SK-N-SH (cell line): ENCODE results near the gene CDK5. TPM values are rescaled to one million over a fixed set of nuclear protein-coding genes. Genes with fewer than 3 reads are reported as not detected.

Source experiments
- CTCF ChIA-PET: fragments of 300-600, 350-600 bp; formaldehyde crosslinking; extraction: SDS; loops from one replicate; lab custom pipeline; 2021; lab: Yijun Ruan, JAX
- POLR2A ChIA-PET: fragments of 350-600 bp; sonication (Branson Sonifier 250); formaldehyde crosslinking; extraction: SDS; loops from one replicate; lab custom pipeline; 2020; ENCODE audit warnings: antibody characterized with exemption, inconsistent platforms; lab: Yijun Ruan, JAX
- DNase-seq: peaks from one replicate; pipeline ENCODE4 v3.0.0; 2012
- H2AFZ ChIP-seq: fragments of 200-600 bp; sonication (generic); 2 replicates; pipeline ENCODE4 v1.8.1; 2016; ENCODE audit warnings: antibody characterized with exemption, mild to moderate bottlenecking, low read depth
- H3F3A ChIP-seq: fragments of 200-600 bp; sonication (generic); replicated peaks from 2 replicates; pipeline ENCODE3; 2016; ENCODE audit warnings: antibody characterized with exemption, mild to moderate bottlenecking; ENCODE audit not compliant: insufficient read depth
- H3K27ac ChIP-seq, 2 experiments: fragments of 200-500 bp in 1 of 2; fragments of 200-600 bp in 1 of 2; sonication (Bioruptor generic) in 1 of 2; sonication (generic), shearing (Covaris generic) in 1 of 2; 2 replicates each; pipeline versions ENCODE4 v1.5.1 to v1.6.1; 2014 to 2016; ENCODE audit warnings: low read depth in 2 of 2, inconsistent platforms in 1 of 2, low read length in 1 of 2, mild to moderate bottlenecking in 1 of 2, mixed read lengths in 1 of 2
- H3K27me3 ChIP-seq: fragments of 200-600 bp; sonication (generic), shearing (Covaris generic); 2 replicates; pipeline ENCODE4 v1.6.1; 2016; ENCODE audit warnings: mixed run types; ENCODE audit not compliant: insufficient read depth
- H3K36me3 ChIP-seq, 2 experiments: fragments of 200-500 bp in 1 of 2; fragments of 200-600 bp in 1 of 2; sonication (Bioruptor generic) in 1 of 2; sonication (generic) in 1 of 2; replicated peaks in 1 of 2; 2 replicates each; pipeline versions ENCODE3 to v1.5.1; 2014 to 2016; ENCODE audit warnings: low read length in 1 of 2, mild to moderate bottlenecking in 1 of 2; ENCODE audit not compliant: insufficient read depth in 2 of 2, control insufficient read depth in 1 of 2
- H3K4me1 ChIP-seq, 2 experiments: fragments of 200-500 bp in 1 of 2; fragments of 200-600 bp in 1 of 2; sonication (Bioruptor generic) in 1 of 2; sonication (generic), shearing (Covaris generic) in 1 of 2; 2 replicates each; pipeline versions ENCODE4 v1.5.1 to v1.6.1; 2014 to 2016; ENCODE audit warnings: low read depth in 1 of 2, low read length in 1 of 2, mixed run types in 1 of 2; ENCODE audit not compliant: insufficient read depth in 2 of 2, control insufficient read depth in 1 of 2
- H3K4me2 ChIP-seq: fragments of 200-600 bp; sonication (generic), shearing (Covaris generic); 2 replicates; pipeline ENCODE4 v1.6.1; 2017; ENCODE audit warnings: mixed run types
- H3K4me3 ChIP-seq, 2 experiments: fragments of 200-500 bp in 1 of 2; fragments of 200-600 bp in 1 of 2; sonication (Bioruptor generic) in 1 of 2; sonication (generic), shearing (Covaris generic) in 1 of 2; 2 replicates each; pipeline versions ENCODE4 v1.5.1 to v1.8.1; 2014 to 2016; ENCODE audit warnings: low read depth in 2 of 2, inconsistent platforms in 1 of 2, low read length in 1 of 2, mild to moderate bottlenecking in 1 of 2, mixed read lengths in 1 of 2, moderate library complexity in 1 of 2
- H3K79me2 ChIP-seq: fragments of 200-600 bp; sonication (generic); 2 replicates; pipeline ENCODE4 v1.8.1; 2017; ENCODE audit warnings: mild to moderate bottlenecking; ENCODE audit not compliant: insufficient read depth
- H3K9ac ChIP-seq: fragments of 200-600 bp; sonication (generic); 2 replicates; pipeline ENCODE4 v1.6.1; 2017; ENCODE audit warnings: mixed run types
- H3K9me2 ChIP-seq: fragments of 200-600 bp; sonication (generic); 2 replicates; pipeline ENCODE4 v1.6.1; 2017; ENCODE audit warnings: mixed run types
- H3K9me3 ChIP-seq: fragments of 200-600 bp; sonication (generic); 2 replicates; pipeline ENCODE4 v1.6.1; 2017; ENCODE audit warnings: mixed run types, mild to moderate bottlenecking, moderate library complexity
- H4K20me1 ChIP-seq: fragments of 200-600 bp; sonication (generic); 2 replicates; pipeline ENCODE4 v1.6.1; 2017; ENCODE audit warnings: mild to moderate bottlenecking, mixed run types; ENCODE audit not compliant: insufficient read depth
- CHD2 ChIP-seq: fragments of 150-350 bp; IDR thresholded peaks from 2 replicates; pipeline ENCODE4 v1.6.1; 2018; ENCODE audit warnings: low read length; ENCODE audit not compliant: partially characterized antibody
- FOXJ3 ChIP-seq: sonication (generic); formaldehyde crosslinking; IDR thresholded peaks from 2 replicates; pipeline ENCODE4 v1.5.1; 2020; ENCODE audit warnings: mild to moderate bottlenecking, missing genetic modification reagents
- FOXM1 ChIP-seq: IDR thresholded peaks from 2 replicates; pipeline ENCODE4 v1.4.0; 2012; ENCODE audit warnings: low read depth, mild to moderate bottlenecking
- GABPA ChIP-seq: IDR thresholded peaks from 2 replicates; pipeline ENCODE4 v1.4.0; 2012; ENCODE audit warnings: low read depth, mild to moderate bottlenecking
- NFIC ChIP-seq: IDR thresholded peaks from 2 replicates; pipeline ENCODE4 v1.4.0; 2012; ENCODE audit warnings: borderline replicate concordance
- NRF1 ChIP-seq: IDR thresholded peaks from 2 replicates; pipeline ENCODE4 v1.6.1; 2012; ENCODE audit warnings: low read depth, mild to moderate bottlenecking, low read length
- RXRA ChIP-seq: IDR thresholded peaks from 2 replicates; pipeline ENCODE4 v1.4.0; 2012; ENCODE audit warnings: low read depth, mild to moderate bottlenecking, borderline replicate concordance
- SMC3 ChIP-seq: IDR thresholded peaks from 2 replicates; pipeline ENCODE4 v1.6.1; 2012; ENCODE audit warnings: low read depth, low read length, improper control_type of control experiment
- TAF1 ChIP-seq: IDR thresholded peaks from 2 replicates; pipeline ENCODE4 v1.6.1; 2012; ENCODE audit warnings: low read depth, mild to moderate bottlenecking, low read length, moderate library complexity, borderline replicate concordance
- TCF12 ChIP-seq: IDR thresholded peaks from 2 replicates; pipeline ENCODE4 v1.4.0; 2012
- USF1 ChIP-seq: IDR thresholded peaks from 2 replicates; pipeline ENCODE4 v1.4.0; 2012; ENCODE audit warnings: low read depth, borderline replicate concordance
- USF2 ChIP-seq: fragments of 150-350 bp; IDR thresholded peaks from 2 replicates; pipeline ENCODE4 v1.6.1; 2017; ENCODE audit warnings: antibody characterized with exemption, low read length, low read depth, borderline replicate concordance
- YY1 ChIP-seq: IDR thresholded peaks from 2 replicates; pipeline ENCODE4 v1.4.0; 2012; ENCODE audit warnings: low read depth, mild to moderate bottlenecking
- WGBS: methylation state at CpG from one replicate; pipeline ENCODE4 v1.1.6; 2017; ENCODE audit warnings: low lambda C conversion rate; 5-methylcytosine and 5-hydroxymethylcytosine counted together
- polyA plus RNA-seq, 3 experiments: library from polyadenylated mRNA; depleted of rRNA; stranded (reverse); fragments of >200 nt; gene quantifications; 2 replicates each; pipeline ENCODE4 v1.2.3, GENCODE V29; 2012

CDK5 gene
- polyA plus RNA-seq, 1 of the 3 experiments (the other 2 are of a cell fraction): 125 TPM

DNA sequence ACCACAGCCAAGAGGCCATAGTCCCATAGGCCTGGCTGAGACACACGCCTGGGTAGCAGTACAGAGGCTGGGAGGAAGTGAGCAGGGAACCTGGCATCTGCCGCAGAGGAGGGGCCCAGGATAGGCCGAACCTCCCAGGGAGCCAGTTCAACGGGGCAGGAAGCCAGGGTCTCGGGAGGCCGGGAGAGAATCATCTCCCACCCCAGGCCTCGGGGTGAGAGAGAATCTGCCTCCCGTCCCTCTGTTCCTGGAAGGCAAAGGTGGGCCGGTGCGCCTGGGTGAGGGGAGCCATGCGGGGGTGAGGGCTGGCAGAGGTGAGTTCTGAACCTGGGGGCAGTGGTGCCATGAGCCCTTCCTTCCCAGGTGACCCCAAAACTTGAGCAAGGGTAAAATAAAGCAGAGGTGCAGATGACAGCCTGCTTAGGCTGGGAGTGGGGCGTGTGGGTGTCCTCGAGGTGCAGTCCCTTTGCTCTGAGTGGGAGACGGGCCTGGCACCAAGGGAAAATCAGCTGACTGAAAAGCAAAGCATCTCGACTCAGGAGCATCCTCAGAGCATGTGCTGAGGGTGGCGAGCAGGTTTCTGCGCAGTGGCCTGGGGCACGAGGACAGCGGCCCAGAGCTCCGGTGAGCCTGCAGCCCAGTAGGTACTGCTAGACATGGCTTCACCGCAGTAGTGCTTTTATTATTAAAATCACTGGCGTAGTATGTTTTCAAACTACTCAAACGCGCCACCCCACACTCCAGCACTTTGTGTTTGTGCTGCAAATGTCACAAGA is 44.1 kb upstream of the CDK5 start:
- no peak overlapping the region for H3K4me3 ChIP-seq
- 94% methylated on average over 24 of the region's 24 CpGs for WGBS
- TF ChIP-seq RXRA: no peak
- TF ChIP-seq GABPA: no peak
- TF ChIP-seq NFIC: no peak
- TF ChIP-seq FOXM1: no peak
- no peaks in the 10 kb centered on the region for H3K9me2 ChIP-seq
- no peak for DNase-seq
- H3K27me3 ChIP-seq: no peaks in the 10 kb centered on the region
- CTCF ChIA-PET: interaction anchor here (1.1 to 18.7 kb wide), 3 partner anchors 11 to 73 kb away, joined by 3 to 474 read pairs (median 54); partner anchors contain the start of genes ABCB8, AGAP3, FASTK and TMUB1
- peaks cover 94% of the 10 kb centered on the region for H3K79me2 ChIP-seq
- peaks cover 0 to 7% of the 10 kb centered on the region in 2 experiments; a peak in 1 of 4 replicates for H3K4me1 ChIP-seq
- H3K9me3 ChIP-seq: no peaks in the 10 kb centered on the region
- no peak overlapping the region for H3K9ac ChIP-seq
- peaks cover 0 to 5% of the 10 kb centered on the region in 2 experiments for H3K36me3 ChIP-seq
- no peak overlapping the region for H3K4me2 ChIP-seq
- peaks cover 93% of the 10 kb centered on the region for H4K20me1 ChIP-seq
- H3F3A ChIP-seq: peaks cover 24% of the 10 kb centered on the region
- POLR2A ChIA-PET: no interaction called here
- H3K27ac ChIP-seq: no peak overlapping the region
- no peak overlapping the region for H2AFZ ChIP-seq

- peaks cover 0 to 7% of the 10 kb centered on the region in 2 experiments for H3K36me3 ChIP-seq
- no peak overlapping the region for H3K27ac ChIP-seq
- no peaks in the 10 kb centered on the region for H3K9me3 ChIP-seq
- ChIA-PET CTCF (interaction anchor here (0.7 to 18.7 kb wide), 4 partner anchors 12 to 138 kb away, joined by 3 to 474 read pairs (median 28); partner anchors contain the start of genes ABCB8, AGAP3, FASTK and TMUB1), POLR2A (no interaction called here)
- no peaks in the 10 kb centered on the region for H3K27me3 ChIP-seq
- no peaks in the 10 kb centered on the region for H3K9me2 ChIP-seq
- DNase-seq: no peak
- H3K4me3 ChIP-seq: no peak overlapping the region
- TF ChIP-seq SMC3 (no peak), FOXJ3 (CRISPR knock-in tag) (no peak), YY1 (no peak), USF1 (no peak), USF2 (no peak), CHD2 (no peak), NRF1 (no peak), TCF12 (no peak), TAF1 (no peak)
- H3K4me1 ChIP-seq: peaks cover under 1 to 7% of the 10 kb centered on the region in 2 experiments; a peak in 2 of 4 replicates
- no peak overlapping the region for H2AFZ ChIP-seq
- no peak overlapping the region for H3K4me2 ChIP-seq
- H3F3A ChIP-seq: peaks cover 24% of the 10 kb centered on the region
- no peak overlapping the region for H3K9ac ChIP-seq
- 97% methylated on average over 10 of the region's 10 CpGs for WGBS
- H3K79me2 ChIP-seq: peaks cover 94% of the 10 kb centered on the region
- peaks cover 95% of the 10 kb centered on the region for H4K20me1 ChIP-seq
Measured at GRCh38 chr7:151100921-151101320, 43.2 kb upstream of the CDK5 start.
